Measurements from ENCODE around the gene ARSB.

DNA sequence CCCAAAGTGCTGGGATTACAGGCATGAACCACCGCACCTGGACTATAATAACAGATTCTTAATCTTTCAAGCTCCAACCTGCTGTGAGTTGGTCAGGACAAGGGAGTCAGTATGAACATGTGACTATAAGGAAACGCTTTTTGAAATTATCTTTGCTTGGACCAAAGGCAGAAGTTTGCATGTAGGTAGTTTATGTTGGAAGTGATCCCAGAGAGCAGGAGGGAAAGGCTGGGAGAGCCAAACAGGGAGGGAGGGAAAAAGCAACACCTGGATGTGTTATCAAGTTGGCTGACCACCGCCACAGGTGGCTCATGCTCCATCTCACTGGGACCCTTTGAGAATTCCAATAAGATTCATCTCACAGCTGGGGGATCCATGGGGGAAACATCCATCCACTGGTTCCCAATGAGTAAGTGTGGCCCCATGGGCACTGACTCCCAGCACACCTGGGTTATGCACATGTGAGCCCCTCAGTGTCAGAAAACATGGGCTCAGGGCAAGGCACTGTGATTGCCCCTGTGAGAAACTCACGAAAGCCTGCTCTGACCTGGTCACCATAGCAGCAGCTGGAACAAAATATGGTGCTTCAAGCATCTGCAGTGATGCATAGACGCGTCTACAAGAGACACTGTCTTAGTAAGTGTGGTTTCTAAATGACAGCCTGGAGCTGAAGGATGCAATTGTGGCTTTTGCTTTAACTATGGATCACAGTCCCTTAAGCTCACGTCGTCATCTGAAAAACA lies 62.1 kb downstream of the ARSB start:
- no peak for TF ChIP-seq CTCF (IDR thresholded peaks at IDR 0.05)
- no peak for TF ChIP-seq POLR2A (IDR thresholded peaks at IDR 0.05)
